ENCODE measurements around the gene STK38. TPM values are rescaled to one million over a fixed set of nuclear protein-coding genes. Genes with fewer than 3 reads are reported as not detected.
"Not testable (repeated sequence)": the region's sequence is repeated elsewhere in the genome, so short reads cannot be mapped to it uniquely, and the experiment has no call there.

The STK38 gene
- total RNA-seq, 2 experiments from 2014 or later = 24.0 to 27.0 TPM

DNA sequence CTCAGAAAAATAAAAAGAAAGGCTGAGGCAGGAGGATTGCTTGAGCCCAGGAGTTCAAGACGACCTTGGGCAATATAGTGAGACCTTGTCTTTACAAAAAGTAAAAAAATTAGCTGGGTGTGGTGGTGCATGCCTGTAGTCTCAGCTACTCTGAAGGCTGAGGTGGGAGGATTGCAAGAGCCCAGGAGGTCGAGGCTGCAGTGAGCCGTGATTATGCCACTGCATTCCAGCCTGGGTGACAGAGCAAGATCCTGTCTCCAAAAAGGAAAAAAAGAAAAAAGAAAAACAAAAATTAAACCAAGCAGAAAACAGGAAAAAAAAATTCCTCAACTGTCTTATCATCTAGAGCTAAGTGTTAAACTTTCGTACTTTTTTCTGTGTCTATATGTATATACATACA is 34.4 kb upstream of the STK38 start:
- H3K9me3 Mint-ChIP-seq (ENCODE audit: low read depth) = no peaks in the 10 kb centered on the region
- intact Hi-C loops (cut with DNase I, micrococcal nuclease) = no loop called here
- H3K4me1 Mint-ChIP-seq = peaks cover 6% of the 10 kb centered on the region
- POLR2A ChIA-PET = no interaction called here
- CTCF ChIA-PET = interaction anchor here (0.6 to 1.2 kb wide), 2 partner anchors 9 to 122 kb away, joined by 3 read pairs; no protein-coding TSS in a partner anchor
- ATAC-seq = no peak
- no peak for DNase-seq
- H3K27me3 Mint-ChIP-seq = no peaks in the 10 kb centered on the region
- no peak overlapping the region for H3K27ac Mint-ChIP-seq
- H3K36me3 Mint-ChIP-seq (ENCODE audit: low read depth) = no peaks in the 10 kb centered on the region
- H3K4me3 Mint-ChIP-seq = no peak overlapping the region

DNA sequence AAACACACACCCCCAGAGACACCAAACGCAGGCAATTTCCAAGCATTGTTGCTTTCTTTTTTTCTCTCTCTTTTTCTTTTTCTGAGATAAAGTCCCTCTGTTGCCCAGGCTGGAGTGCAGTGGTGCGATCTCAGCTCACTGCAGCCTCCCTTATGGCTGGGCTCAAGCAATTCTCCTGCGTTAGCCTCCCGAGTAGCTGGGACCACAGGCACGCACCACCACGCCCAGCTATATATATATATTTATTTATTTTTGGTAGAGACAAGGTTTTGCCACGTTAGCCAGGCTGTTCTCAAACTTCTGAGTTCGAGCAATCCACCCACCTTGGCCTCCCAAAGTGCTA is 32.9 kb upstream of the STK38 start:
- H3K27me3 Mint-ChIP-seq = no peaks in the 10 kb centered on the region
- ATAC-seq (no peak), DNase-seq (no peak)
- ChIA-PET CTCF (interaction anchor here (1.4 to 1.6 kb wide), 2 partner anchors 13 to 59 kb away, joined by 5 to 6 read pairs; no protein-coding TSS in a partner anchor), POLR2A (interaction anchor here (0.6 kb wide), 1 partner anchor 357 kb away, joined by 6 read pairs; no protein-coding TSS in a partner anchor)
- no peak overlapping the region for H3K27ac Mint-ChIP-seq
- no peaks in the 10 kb centered on the region for H3K9me3 Mint-ChIP-seq (ENCODE audit: low read depth)
- peaks cover 6% of the 10 kb centered on the region for H3K4me1 Mint-ChIP-seq
- no peak overlapping the region for H3K4me3 Mint-ChIP-seq
- H3K36me3 Mint-ChIP-seq (ENCODE audit: low read depth) = no peaks in the 10 kb centered on the region
- intact Hi-C loops (cut with DNase I, micrococcal nuclease) = no loop called here

DNA sequence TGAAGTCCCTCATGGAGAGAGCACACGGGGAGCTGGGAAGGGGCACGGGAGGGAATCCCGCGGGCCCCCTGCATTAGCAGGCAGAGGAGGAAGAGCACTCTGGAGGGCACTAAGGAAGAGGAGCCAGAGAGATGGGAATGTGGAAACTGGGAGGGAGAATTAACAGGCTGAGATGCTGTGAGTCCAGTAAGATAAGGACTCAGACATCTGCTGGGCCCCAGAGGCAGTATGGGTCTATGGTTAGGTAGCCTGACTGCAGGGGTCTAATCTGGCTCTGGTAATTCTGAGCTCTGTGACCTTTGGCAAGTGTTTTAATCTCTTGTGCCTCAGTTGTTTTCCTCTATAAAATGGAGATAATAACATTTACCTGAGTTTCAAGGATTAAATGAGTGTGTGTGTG is 31.2 kb upstream of the STK38 start:
- ChIA-PET POLR2A (no interaction called here), CTCF (no interaction called here)
- Mint-ChIP-seq H3K36me3 (ENCODE audit: low read depth) (no peaks in the 10 kb centered on the region), H3K27me3 (no peaks in the 10 kb centered on the region), H3K4me3 (no peak overlapping the region), H3K4me1 (peaks cover 6% of the 10 kb centered on the region), H3K27ac (no peak overlapping the region), H3K9me3 (ENCODE audit: low read depth) (no peaks in the 10 kb centered on the region)
- no peak for DNase-seq
- ATAC-seq = no peak
- intact Hi-C loops (cut with DNase I, micrococcal nuclease) = no loop called here

DNA sequence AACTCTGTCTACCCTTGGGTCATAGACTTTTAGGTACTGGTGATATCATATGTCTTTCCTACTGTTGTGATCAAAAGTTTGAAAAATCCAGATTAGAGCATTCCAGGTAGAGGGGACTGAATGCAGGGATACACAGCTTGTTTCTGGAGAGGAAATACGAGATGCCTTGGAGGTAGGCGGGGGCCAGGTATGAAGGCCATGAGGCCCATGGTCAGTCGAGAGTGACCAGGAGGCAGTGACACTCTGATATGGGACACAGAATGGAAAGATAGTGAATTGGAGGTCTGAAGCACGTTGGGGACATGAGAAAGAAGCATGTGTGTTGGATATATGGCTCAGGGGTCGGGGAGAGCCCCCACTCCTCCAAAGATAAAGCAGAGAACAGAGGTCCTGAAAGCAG is 30.8 kb upstream of the STK38 start:
- H3K27me3 Mint-ChIP-seq = no peaks in the 10 kb centered on the region
- ChIA-PET CTCF (no interaction called here), POLR2A (no interaction called here)
- H3K27ac Mint-ChIP-seq = no peak overlapping the region
- ATAC-seq = no peak
- no peaks in the 10 kb centered on the region for H3K9me3 Mint-ChIP-seq (ENCODE audit: low read depth)
- H3K36me3 Mint-ChIP-seq (ENCODE audit: low read depth) = no peaks in the 10 kb centered on the region
- peaks cover 6% of the 10 kb centered on the region for H3K4me1 Mint-ChIP-seq
- no peak for DNase-seq
- intact Hi-C loops (cut with DNase I, micrococcal nuclease) = no loop called here
- H3K4me3 Mint-ChIP-seq = no peak overlapping the region

DNA sequence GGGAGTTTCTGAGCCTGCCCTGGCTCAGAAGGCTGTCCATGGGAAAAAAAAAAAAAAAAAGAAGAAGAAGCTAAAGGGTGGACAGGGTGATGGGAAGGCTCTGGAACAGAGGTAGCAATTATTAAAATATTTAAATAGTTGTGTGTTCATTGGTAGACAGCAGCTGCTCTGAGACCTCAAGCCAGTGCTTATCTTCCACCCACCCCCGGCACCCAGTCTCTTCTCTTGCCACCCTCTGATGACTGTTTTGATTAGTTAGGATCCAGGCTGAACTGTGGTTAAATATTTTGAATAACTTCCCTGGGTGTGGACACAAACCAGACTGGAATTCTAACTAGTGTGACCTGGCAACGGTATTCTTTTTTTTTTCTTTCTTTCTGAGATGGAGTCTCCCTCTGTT is 30.0 kb upstream of the STK38 start:
- Mint-ChIP-seq H3K27ac (no peak overlapping the region), H3K4me1 (peaks cover 6% of the 10 kb centered on the region), H3K27me3 (no peaks in the 10 kb centered on the region), H3K9me3 (ENCODE audit: low read depth) (no peaks in the 10 kb centered on the region), H3K4me3 (no peak overlapping the region), H3K36me3 (ENCODE audit: low read depth) (no peaks in the 10 kb centered on the region)
- intact Hi-C loops (cut with DNase I, micrococcal nuclease) = no loop called here
- no peak for DNase-seq
- ChIA-PET CTCF (interaction anchor here (0.6 kb wide), 1 partner anchor 79 kb away, joined by 4 read pairs; no protein-coding TSS in a partner anchor), POLR2A (interaction anchor here (0.6 kb wide), 1 partner anchor 71 kb away, joined by 3 read pairs; no protein-coding TSS in a partner anchor)
- no peak for ATAC-seq

DNA sequence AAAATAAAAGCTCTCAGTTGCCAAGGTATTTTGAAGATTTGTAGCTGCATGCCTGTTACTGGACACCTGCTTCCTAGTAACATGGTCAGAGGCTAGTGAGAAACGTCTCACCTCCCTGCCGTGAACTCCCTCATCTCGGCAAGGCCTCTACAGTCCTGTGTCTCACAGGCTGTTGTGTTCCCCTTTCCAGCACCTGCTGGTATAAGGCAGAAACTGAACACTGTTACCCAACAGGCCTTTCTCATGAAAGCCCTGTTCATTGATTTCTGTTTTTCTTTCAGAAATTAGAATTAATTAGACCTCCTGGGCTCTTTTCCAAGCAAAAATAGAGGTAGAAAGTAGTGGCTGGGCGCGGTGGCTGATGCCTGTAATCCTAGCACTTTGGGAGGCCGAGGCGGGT is 29.3 kb upstream of the STK38 start:
- Mint-ChIP-seq H3K4me3 (no peak overlapping the region), H3K9me3 (ENCODE audit: low read depth) (no peaks in the 10 kb centered on the region), H3K36me3 (ENCODE audit: low read depth) (no peaks in the 10 kb centered on the region), H3K27ac (no peak overlapping the region), H3K4me1 (peaks cover 6% of the 10 kb centered on the region), H3K27me3 (no peaks in the 10 kb centered on the region)
- POLR2A ChIA-PET = no interaction called here
- ATAC-seq (no peak), DNase-seq (no peak)
- intact Hi-C loops (cut with DNase I, micrococcal nuclease) = no loop called here
- CTCF ChIA-PET = no interaction called here

DNA sequence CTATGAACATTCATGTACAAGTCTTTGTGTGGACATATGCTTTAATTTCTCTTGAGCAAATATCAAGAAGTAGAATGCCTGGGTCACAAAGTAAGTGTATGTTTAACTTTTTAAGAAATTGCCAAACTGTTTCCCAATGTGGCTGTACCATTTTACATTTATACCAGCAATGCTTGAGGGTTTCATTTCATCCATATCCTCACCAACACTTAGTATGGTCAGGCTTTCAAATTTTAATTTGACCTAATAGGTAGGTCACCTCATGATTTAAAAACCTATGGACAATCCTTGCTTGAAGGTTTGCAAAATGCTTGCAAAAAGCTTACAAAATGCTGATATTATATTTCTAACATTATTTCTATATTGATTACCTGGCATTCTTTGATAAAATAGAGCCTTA is 27.4 kb upstream of the STK38 start:
- POLR2A ChIA-PET = no interaction called here
- peaks cover 4% of the 10 kb centered on the region for H3K4me1 Mint-ChIP-seq

DNA sequence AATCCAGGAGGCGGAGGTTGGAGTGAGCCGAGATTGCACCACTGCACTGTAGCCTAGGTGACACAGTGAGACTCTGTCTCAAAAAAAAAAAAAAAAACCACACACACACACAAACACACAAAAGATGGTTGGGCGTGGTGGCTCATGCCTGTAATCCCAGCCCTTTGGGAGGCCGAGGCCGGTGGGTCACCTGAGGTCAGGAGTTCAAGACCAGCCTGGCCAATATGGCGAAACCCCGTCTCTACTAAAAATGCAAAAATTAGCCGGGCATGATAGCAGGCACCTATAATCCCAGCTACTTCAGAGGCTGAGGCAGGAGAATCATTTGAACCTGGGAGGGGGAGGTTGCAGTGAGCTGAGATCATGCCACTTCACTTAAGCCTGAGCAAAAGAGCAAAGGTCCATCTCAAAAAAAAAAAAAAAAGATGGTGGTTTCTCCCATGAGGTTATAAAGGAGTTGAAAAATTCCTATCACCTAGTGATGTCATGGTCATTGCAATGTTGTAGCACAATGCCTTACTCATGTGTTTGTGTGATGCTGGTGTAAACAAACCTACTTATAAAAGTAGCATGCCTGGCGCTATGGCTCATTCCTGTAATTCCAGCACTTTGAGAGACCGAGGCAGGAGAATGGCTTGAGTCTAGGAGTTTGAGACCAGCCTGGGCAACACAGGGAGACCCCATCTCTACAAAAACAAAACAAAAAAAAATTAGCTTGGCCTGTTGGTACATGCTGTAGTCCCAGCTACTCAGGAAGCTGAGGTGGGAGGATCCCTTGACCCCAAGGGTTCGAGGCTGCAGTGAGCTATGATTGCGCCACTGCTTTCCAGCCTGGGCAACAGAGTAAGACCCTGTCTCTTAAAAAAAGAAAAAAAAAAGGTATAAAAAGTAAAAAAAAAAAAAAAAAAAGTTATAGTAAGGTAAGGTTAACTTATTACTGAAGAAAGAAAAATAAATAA is 25.4 kb upstream of the STK38 start:
- DNase-seq; H3K4me3 Mint-ChIP-seq; H3K9me3 Mint-ChIP-seq (ENCODE audit: low read depth); H3K27me3 Mint-ChIP-seq; intact Hi-C loops (cut with DNase I, micrococcal nuclease); H3K27ac Mint-ChIP-seq; ATAC-seq; H3K36me3 Mint-ChIP-seq (ENCODE audit: low read depth); H3K4me1 Mint-ChIP-seq: not testable (repeated sequence)
- ChIA-PET CTCF (interaction anchor here (0.7 kb wide), 1 partner anchor 210 kb away, joined by 3 read pairs; no protein-coding TSS in a partner anchor), POLR2A (interaction anchor here (0.6 kb wide), 1 partner anchor 15 kb away, joined by 4 read pairs; no protein-coding TSS in a partner anchor)

More for the DNA sequence above, 27.4 kb upstream of the STK38 start:
- Mint-ChIP-seq H3K27me3 (no peaks in the 10 kb centered on the region), H3K9me3 (ENCODE audit: low read depth) (no peaks in the 10 kb centered on the region), H3K36me3 (ENCODE audit: low read depth) (no peaks in the 10 kb centered on the region), H3K27ac (no peak overlapping the region), H3K4me3 (no peak overlapping the region)
- DNase-seq (no peak), ATAC-seq (no peak)
- CTCF ChIA-PET = interaction anchor here (0.5 to 1.5 kb wide), 2 partner anchors 26 to 750 kb away, joined by 3 to 4 read pairs; no protein-coding TSS in a partner anchor
- intact Hi-C loops (cut with DNase I, micrococcal nuclease) = no loop called here

DNA sequence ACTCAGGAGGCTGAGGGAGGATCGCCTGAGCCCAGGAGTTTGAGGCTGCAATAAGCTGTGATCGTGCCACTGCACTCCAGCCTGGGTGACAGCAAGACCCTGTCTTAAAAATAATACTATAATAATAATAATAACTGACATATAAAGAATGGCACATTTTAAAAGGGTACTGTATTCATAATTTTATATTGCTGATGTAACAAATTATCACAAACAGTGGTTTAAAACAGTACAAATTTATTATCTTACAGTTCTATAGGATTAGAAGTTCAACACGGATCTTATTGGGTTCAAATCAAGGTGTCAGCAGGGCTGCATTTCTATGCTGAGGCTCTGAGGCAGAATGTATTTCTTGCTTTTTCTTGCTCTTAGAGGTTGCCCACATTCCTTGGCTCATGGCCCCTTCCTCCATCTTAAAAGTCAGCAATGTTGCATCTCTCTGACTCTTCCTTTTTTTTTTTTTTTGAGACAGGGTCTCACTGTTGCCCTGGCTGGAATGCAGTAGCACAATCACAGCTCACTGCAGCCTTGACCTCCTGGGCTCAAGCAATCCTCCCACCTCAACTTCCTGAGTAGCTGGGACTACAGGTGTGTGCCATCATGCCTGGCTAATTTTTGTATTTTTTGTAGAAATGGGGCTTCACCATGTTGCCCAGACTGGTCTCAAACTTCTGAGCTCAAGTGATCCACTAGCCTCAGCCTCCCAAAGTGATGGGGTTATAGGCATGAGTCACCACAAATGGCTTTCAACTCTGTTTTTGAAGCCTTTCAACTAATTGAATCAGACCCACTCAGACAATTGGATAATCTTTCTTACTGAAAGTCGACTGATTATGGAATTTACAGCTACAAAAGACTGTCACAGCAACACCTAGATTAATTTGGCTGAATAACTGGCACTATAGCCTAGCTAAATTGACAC is 24.1 kb upstream of the STK38 start:
- ATAC-seq = no peak
- intact Hi-C loops (cut with DNase I, micrococcal nuclease) = no loop called here
- ChIA-PET POLR2A (no interaction called here), CTCF (interaction anchor here (0.8 kb wide), 1 partner anchor 9 kb away, joined by 3 read pairs; no protein-coding TSS in a partner anchor)
- H3K27ac Mint-ChIP-seq = no peak overlapping the region
- no peak overlapping the region for H3K4me3 Mint-ChIP-seq
- H3K4me1 Mint-ChIP-seq = no peaks in the 10 kb centered on the region
- DNase-seq = no peak
- H3K36me3 Mint-ChIP-seq (ENCODE audit: low read depth) = no peaks in the 10 kb centered on the region
- no peaks in the 10 kb centered on the region for H3K9me3 Mint-ChIP-seq (ENCODE audit: low read depth)
- H3K27me3 Mint-ChIP-seq = no peaks in the 10 kb centered on the region

DNA sequence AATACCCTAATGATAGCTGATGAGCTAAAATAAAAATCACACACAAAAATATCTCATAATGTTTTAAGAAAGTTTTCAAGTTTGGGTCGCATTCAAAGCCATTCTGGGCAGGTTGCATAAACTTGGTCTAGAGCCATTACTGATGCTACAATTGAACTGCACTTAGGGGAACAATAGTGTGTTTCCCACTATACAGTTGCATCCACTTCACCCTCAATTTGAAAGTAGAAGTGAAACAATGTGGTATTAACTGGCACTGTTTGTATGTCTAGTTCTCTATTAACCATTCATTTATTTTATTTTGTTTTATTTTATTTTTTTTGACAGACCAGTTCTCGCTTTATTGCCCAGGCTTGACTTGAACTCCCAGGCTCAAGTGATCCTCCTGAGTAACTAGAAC is 23.0 kb upstream of the STK38 start:
- ATAC-seq = peak; percentile 44
- Mint-ChIP-seq H3K4me1 (no peaks in the 10 kb centered on the region), H3K27ac (no peak overlapping the region), H3K36me3 (ENCODE audit: low read depth) (no peaks in the 10 kb centered on the region), H3K9me3 (ENCODE audit: low read depth) (no peaks in the 10 kb centered on the region), H3K27me3 (no peaks in the 10 kb centered on the region), H3K4me3 (no peak overlapping the region)
- POLR2A ChIA-PET = interaction anchor here (0.6 kb wide), 3 partner anchors 10 to 25 kb away, joined by 4 to 11 read pairs (median 6); no protein-coding TSS in a partner anchor
- intact Hi-C loops (cut with DNase I, micrococcal nuclease) = no loop called here
- DNase-seq = no peak
- CTCF ChIA-PET = interaction anchor here (0.6 kb wide), 1 partner anchor 135 kb away, joined by 3 read pairs; no protein-coding TSS in a partner anchor

DNA sequence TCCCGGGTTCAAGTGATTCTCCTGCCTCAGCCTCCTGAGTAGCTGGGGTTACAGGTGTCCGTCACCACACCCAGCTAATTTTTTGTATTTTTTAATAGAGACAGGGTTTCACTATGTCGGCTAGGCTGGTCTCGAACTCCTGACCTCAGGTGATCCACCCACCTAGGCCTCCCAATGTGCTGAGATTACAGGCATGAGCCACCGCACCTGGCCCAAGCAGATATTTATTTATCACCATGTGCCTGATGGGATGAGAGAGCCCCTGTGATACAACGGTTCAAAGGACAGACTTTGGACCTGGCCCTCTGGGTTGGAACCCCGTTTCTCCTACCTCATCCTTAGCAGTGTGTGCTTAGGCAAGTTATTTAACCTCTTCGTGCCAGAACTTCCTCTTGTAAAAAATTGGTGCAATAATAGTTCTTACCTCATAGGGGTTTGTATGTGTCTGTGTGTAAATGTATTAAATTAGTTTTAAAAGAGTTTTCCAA is 19.2 kb upstream of the STK38 start:
- H3K4me1 Mint-ChIP-seq = no peaks in the 10 kb centered on the region
- ChIA-PET CTCF (interaction anchor here (0.8 kb wide), 1 partner anchor 226 kb away, joined by 4 read pairs; no protein-coding TSS in a partner anchor), POLR2A (no interaction called here)
- H3K27ac Mint-ChIP-seq = no peak overlapping the region
- no peak overlapping the region for H3K4me3 Mint-ChIP-seq
- intact Hi-C loops (cut with DNase I, micrococcal nuclease) = no loop called here
- ATAC-seq = no peak
- H3K9me3 Mint-ChIP-seq (ENCODE audit: low read depth) = no peaks in the 10 kb centered on the region
- DNase-seq = no peak
- no peaks in the 10 kb centered on the region for H3K27me3 Mint-ChIP-seq
- H3K36me3 Mint-ChIP-seq (ENCODE audit: low read depth) = no peaks in the 10 kb centered on the region

All from activated CD4-positive, alpha-beta T cell treated with anti-CD3 and anti-CD28 coated beads for 36 hours (primary cell).